Karpas-422 (cell line): ENCODE results near the gene F2RL2. TPM values are rescaled to one million over a fixed set of nuclear protein-coding genes. Genes with fewer than 3 reads are reported as not detected.

Experiments used
- DNase-seq: peaks from one replicate; pipeline ENCODE4 v3.0.0-alpha.2; 2015
- H2AFZ ChIP-seq: fragments of 200-600 bp; sonication (generic); 2 replicates; pipeline ENCODE4 v1.6.1; 2014; ENCODE audit warnings: antibody characterized with exemption, low read length, mixed read lengths
- H3K27ac ChIP-seq: fragments of 200-600 bp; sonication (generic); 2 replicates; pipeline ENCODE4 v1.5.1; 2014; ENCODE audit warnings: mild to moderate bottlenecking, low read length, moderate library complexity
- H3K27me3 ChIP-seq: fragments of 200-600 bp; sonication (generic); 2 replicates; pipeline ENCODE4 v1.6.1; 2014; ENCODE audit warnings: low read length, mixed read lengths
- H3K36me3 ChIP-seq: fragments of 200-600 bp; sonication (generic); 2 replicates; pipeline ENCODE4 v1.6.1; 2014; ENCODE audit warnings: low read length, mixed read lengths; ENCODE audit not compliant: insufficient read depth
- H3K4me1 ChIP-seq: fragments of 200-600 bp; sonication (generic); 2 replicates; pipeline ENCODE4 v1.6.1; 2014; ENCODE audit warnings: mild to moderate bottlenecking, low read length, mixed read lengths
- H3K4me2 ChIP-seq: fragments of 200-600 bp; sonication (generic); 2 replicates; pipeline ENCODE4 v1.6.1; 2014; ENCODE audit warnings: low read length, low read depth, mild to moderate bottlenecking; ENCODE audit not compliant: poor library complexity, severe bottlenecking
- H3K4me3 ChIP-seq: fragments of 200-600 bp; sonication (generic); 2 replicates; pipeline ENCODE4 v1.5.1; 2014; ENCODE audit warnings: mild to moderate bottlenecking, antibody characterized with exemption, low read length, mixed read lengths
- H3K79me2 ChIP-seq: fragments of 200-600 bp; sonication (generic); 2 replicates; pipeline ENCODE4 v1.6.1; 2014; ENCODE audit warnings: mild to moderate bottlenecking, low read length, mixed read lengths
- H3K9ac ChIP-seq: fragments of 200-600 bp; sonication (generic); 2 replicates; pipeline ENCODE4 v1.6.0; 2014; ENCODE audit warnings: low read length
- H3K9me2 ChIP-seq: fragments of 200-600 bp; sonication (generic), shearing (Covaris generic); replicated peaks from 2 replicates; pipeline ENCODE4 v1.6.0; 2014; ENCODE audit warnings: mild to moderate bottlenecking, low read length, moderate library complexity; ENCODE audit not compliant: insufficient read depth
- H3K9me3 ChIP-seq: fragments of 300-700, 200-600 bp; sonication (generic); 2 replicates; pipeline ENCODE4 v1.6.1; 2014; ENCODE audit warnings: low read length, mixed read lengths
- H4K20me1 ChIP-seq: fragments of 200-600 bp; sonication (generic); 2 replicates; pipeline ENCODE4 v1.6.1; 2014; ENCODE audit warnings: mild to moderate bottlenecking, antibody characterized with exemption, low read length, low read depth; ENCODE audit not compliant: insufficient read depth
- total RNA-seq: library from RNA; depleted of rRNA; stranded (reverse); fragments of >200 nt; shearing (Covaris generic); gene quantifications from 2 replicates; pipeline ENCODE4 v1.2.3, GENCODE V29; 2014; ENCODE audit warnings: low replicate concordance; rRNA removed

Gene F2RL2
- total RNA-seq, 1 experiment from 2014 or later = not detected

GRCh38 chr5:76579166-76579937, 43.9 kb downstream of the F2RL2 start:
- DNase-seq = no peak
- Histone ChIP-seq H3K79me2 (no peaks in the 10 kb centered on the region), H3K9me3 (no peaks in the 10 kb centered on the region), H3K9me2 (no peaks in the 10 kb centered on the region), H3K4me1 (no peaks in the 10 kb centered on the region), H3K9ac (no peak overlapping the region), H4K20me1 (no peaks in the 10 kb centered on the region), H3K27me3 (no peaks in the 10 kb centered on the region), H3K27ac (no peak overlapping the region), H3K36me3 (no peaks in the 10 kb centered on the region), H2AFZ (no peak overlapping the region), H3K4me3 (no peak overlapping the region), H3K4me2 (no peak overlapping the region)

DNA sequence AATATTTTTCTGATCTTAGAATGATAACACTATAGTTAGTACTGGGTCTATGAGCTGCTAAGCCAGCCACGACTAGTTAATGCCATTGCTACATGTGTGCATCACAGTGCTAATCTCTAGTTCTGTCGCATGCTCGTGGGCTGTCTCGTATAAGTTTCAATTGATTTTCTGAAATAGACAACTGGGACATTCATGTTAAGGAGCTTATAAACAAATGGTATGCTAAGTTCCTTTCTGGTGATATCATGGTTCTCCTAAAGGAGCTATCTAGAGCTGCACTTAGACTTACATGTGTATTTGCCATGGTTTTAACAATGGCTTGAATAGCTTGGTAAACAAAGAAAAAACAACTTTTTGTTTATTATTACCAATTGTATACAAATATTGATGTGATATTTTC, 46.2 kb downstream of the F2RL2 start:
- Histone ChIP-seq H3K9me3 (no peaks in the 10 kb centered on the region), H3K4me2 (no peak overlapping the region), H3K27ac (no peak overlapping the region), H3K36me3 (no peaks in the 10 kb centered on the region), H2AFZ (no peak overlapping the region), H3K9ac (no peak overlapping the region), H3K4me1 (no peaks in the 10 kb centered on the region), H3K9me2 (no peaks in the 10 kb centered on the region), H3K4me3 (no peak overlapping the region), H3K27me3 (no peaks in the 10 kb centered on the region), H3K79me2 (no peaks in the 10 kb centered on the region), H4K20me1 (no peaks in the 10 kb centered on the region)
- DNase-seq = no peak

GRCh38 chr5:76576450-76576849, 46.8 kb downstream of the F2RL2 start:
- H3K4me3 ChIP-seq = no peak overlapping the region
- no peak overlapping the region for H2AFZ ChIP-seq
- no peaks in the 10 kb centered on the region for H3K4me1 ChIP-seq
- H3K27me3 ChIP-seq = no peaks in the 10 kb centered on the region
- no peaks in the 10 kb centered on the region for H3K79me2 ChIP-seq
- H3K9me3 ChIP-seq = no peaks in the 10 kb centered on the region
- no peak overlapping the region for H3K4me2 ChIP-seq
- H3K27ac ChIP-seq = no peak overlapping the region
- no peaks in the 10 kb centered on the region for H3K9me2 ChIP-seq
- no peak overlapping the region for H3K9ac ChIP-seq
- no peaks in the 10 kb centered on the region for H4K20me1 ChIP-seq
- H3K36me3 ChIP-seq = no peaks in the 10 kb centered on the region
- no peak for DNase-seq

GRCh38 chr5:76571559-76571958, 51.6 kb downstream of the F2RL2 start:
- H3K4me2 ChIP-seq = no peak overlapping the region

GRCh38 chr5:76570153-76570552, 53.0 kb downstream of the F2RL2 start:
- no peaks in the 10 kb centered on the region for H3K27me3 ChIP-seq
- no peak overlapping the region for H3K27ac ChIP-seq
- no peaks in the 10 kb centered on the region for H3K4me1 ChIP-seq
- H4K20me1 ChIP-seq = no peaks in the 10 kb centered on the region
- no peak for DNase-seq
- no peaks in the 10 kb centered on the region for H3K9me2 ChIP-seq
- H3K36me3 ChIP-seq = no peaks in the 10 kb centered on the region
- H2AFZ ChIP-seq = no peak overlapping the region
- no peak overlapping the region for H3K4me2 ChIP-seq
- H3K9ac ChIP-seq = no peak overlapping the region
- no peak overlapping the region for H3K4me3 ChIP-seq
- no peaks in the 10 kb centered on the region for H3K79me2 ChIP-seq
- H3K9me3 ChIP-seq = no peaks in the 10 kb centered on the region

More at GRCh38 chr5:76571559-76571958, 51.6 kb downstream of the F2RL2 start:
- Histone ChIP-seq H3K9ac (no peak overlapping the region), H3K9me3 (no peaks in the 10 kb centered on the region), H3K9me2 (no peaks in the 10 kb centered on the region), H3K36me3 (no peaks in the 10 kb centered on the region), H4K20me1 (no peaks in the 10 kb centered on the region), H3K4me3 (no peak overlapping the region), H3K27ac (no peak overlapping the region), H3K79me2 (no peaks in the 10 kb centered on the region), H2AFZ (no peak overlapping the region), H3K27me3 (no peaks in the 10 kb centered on the region), H3K4me1 (no peaks in the 10 kb centered on the region)
- no peak for DNase-seq

Other genes with a start within 250 kb of the F2RL2 start
- not detected in 2 replicates for gene IQGAP2, start 220.1 kb downstream of the F2RL2 start, total RNA-seq
- not detected in 2 replicates for gene F2R, start 92.7 kb upstream of the F2RL2 start, total RNA-seq
- gene F2RL1, start 195.6 kb upstream of the F2RL2 start, total RNA-seq = not detected in 2 replicates
- 20.4 and 22.4 TPM in 2 replicates for gene S100Z, start 226.6 kb upstream of the F2RL2 start, total RNA-seq